ENCODE results near the gene XIAP.
"Not testable (repeated sequence)": the region's sequence is repeated elsewhere in the genome, so short reads cannot be mapped to it uniquely, and the experiment has no call there.

XIAP gene

GRCh38 chrX:123833387-123833786 is 26.5 kb upstream of the XIAP start:
- DNase-seq (ENCODE audit: extremely low read depth, low read depth): no peak
- TF ChIP-seq, protein P1, sequence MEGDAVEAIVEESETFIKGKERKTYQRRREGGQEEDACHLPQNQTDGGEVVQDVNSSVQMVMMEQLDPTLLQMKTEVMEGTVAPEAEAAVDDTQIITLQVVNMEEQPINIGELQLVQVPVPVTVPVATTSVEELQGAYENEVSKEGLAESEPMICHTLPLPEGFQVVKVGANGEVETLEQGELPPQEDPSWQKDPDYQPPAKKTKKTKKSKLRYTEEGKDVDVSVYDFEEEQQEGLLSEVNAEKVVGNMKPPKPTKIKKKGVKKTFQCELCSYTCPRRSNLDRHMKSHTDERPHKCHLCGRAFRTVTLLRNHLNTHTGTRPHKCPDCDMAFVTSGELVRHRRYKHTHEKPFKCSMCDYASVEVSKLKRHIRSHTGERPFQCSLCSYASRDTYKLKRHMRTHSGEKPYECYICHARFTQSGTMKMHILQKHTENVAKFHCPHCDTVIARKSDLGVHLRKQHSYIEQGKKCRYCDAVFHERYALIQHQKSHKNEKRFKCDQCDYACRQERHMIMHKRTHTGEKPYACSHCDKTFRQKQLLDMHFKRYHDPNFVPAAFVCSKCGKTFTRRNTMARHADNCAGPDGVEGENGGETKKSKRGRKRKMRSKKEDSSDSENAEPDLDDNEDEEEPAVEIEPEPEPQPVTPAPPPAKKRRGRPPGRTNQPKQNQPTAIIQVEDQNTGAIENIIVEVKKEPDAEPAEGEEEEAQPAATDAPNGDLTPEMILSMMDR (IDR thresholded peaks at IDR 0.05; ENCODE audit: low read depth, low read length): peak; percentile 66

GRCh38 chrX:123834116-123834515 is 25.7 kb upstream of the XIAP start:
- TF ChIP-seq, protein P1 (IDR thresholded peaks at IDR 0.05; ENCODE audit: low read depth, low read length): no peak

GRCh38 chrX:123835661-123836371 is 24.0 kb upstream of the XIAP start:
- TF ChIP-seq, protein P1 (IDR thresholded peaks at IDR 0.05; ENCODE audit: low read depth, low read length): no peak; the same call in 1 of the 2 replicates
- no peak for DNase-seq (ENCODE audit: extremely low read depth, low read depth)

More at GRCh38 chrX:123834116-123834515, 25.7 kb upstream of the XIAP start:
- no peak for DNase-seq (ENCODE audit: extremely low read depth, low read depth)

DNA sequence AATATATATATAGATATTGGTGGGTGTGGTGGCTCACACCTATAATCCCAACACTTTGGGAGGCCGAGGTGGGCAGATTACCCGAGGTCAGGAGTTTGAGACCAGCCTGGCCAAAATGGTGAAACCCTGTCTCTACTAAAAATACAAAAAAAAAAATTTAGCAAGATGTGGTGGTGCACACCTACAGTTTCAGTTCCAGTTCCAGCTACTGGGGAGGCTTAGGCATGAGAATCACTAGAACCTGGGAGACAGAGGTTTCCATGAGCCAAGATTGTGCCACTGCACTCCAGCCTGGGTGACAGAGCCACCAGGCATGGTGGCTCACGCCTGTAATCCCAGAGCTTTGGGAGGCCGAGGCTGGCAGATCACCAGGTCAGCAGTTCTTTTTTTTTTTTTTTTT is 14.7 kb upstream of the XIAP start:
- DNase-seq (ENCODE audit: extremely low read depth, low read depth): not testable (repeated sequence)

DNA sequence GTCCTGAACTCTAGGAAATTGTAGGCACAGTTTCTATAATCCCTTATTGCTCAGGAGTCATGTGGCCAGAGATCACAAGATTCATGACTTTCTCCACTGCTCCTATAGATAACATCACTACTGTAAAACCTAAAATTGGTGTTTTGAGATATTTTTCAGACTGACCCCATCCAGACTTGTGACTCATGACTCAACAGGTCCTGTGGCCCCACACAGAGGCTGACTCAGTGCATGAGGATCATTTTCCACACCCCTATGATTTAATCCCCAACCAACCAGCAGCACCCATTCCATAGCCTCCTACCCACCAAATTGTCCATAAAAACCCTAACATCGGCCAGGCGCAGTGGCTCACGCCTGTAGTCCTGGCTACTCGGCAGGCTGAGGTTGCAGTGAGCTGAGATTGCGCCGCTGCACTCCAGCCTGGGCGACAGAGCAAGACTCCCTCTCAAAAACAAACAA is 13.2 kb upstream of the XIAP start:
- TF ChIP-seq, protein P1 (IDR thresholded peaks at IDR 0.05; ENCODE audit: low read depth, low read length): no peak
- no peak for DNase-seq (ENCODE audit: extremely low read depth, low read depth)

DNA sequence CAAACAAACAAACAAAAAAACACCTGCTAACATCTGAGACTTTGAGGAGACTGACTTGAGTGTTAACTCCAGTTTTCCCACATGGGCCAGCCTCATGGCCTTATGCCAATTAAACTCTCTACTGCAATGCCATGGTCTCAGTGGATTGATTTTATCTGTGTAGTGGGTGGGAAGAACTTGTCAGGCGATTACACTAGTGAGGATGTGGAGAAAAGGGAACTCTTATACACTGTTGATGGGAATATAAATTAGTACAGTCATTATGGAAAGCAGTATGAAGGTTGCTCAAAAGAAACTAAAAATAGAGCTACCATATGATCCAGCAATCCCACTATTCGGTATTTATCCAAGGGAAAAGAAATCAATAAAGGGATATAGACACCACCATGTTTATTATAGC is 12.8 kb upstream of the XIAP start:
- no peak for DNase-seq (ENCODE audit: extremely low read depth, low read depth)
- TF ChIP-seq, protein P1 (IDR thresholded peaks at IDR 0.05; ENCODE audit: low read depth, low read length): no peak

DNA sequence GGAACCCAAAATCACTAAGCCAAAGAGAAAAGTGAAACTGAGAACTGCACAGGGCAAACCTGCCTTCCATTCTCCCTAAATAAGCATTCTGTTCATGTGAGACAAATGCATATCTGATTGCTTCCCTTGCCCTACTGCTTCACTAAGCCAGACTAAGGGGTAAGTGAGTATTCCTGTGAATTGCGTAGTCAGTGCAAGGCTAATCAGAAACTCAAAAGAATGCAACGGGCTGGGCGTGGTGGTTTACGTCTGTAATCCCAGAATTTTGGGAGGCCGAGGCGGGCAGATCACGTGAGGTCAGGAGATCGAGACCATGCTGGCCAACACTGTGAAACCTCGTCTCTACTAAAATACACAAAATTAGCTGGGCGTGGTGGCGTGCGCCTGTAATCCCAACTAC is 10.8 kb upstream of the XIAP start:
- TF ChIP-seq, protein P1 (IDR thresholded peaks at IDR 0.05; ENCODE audit: low read depth, low read length): no peak
- DNase-seq (ENCODE audit: extremely low read depth, low read depth): no peak

DNA sequence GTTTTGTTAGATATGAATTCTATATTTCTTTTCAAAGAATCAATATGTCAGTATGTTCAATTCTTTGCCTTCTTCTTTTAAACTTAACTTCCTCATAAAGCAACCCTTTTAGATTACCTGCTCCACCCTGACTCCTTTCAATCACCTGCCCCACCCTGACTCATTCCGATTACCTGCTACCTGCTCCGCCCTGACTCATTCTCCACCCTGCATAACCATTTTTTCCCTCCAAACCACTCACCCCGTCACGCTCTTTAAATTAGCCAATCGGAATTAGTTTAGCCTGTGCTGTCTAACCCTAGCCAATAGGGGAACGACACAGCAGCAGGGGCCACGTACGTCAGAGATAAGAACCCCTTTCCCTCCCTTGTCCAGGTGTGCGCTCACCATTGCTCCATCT is 9.9 kb upstream of the XIAP start:
- DNase-seq (ENCODE audit: extremely low read depth, low read depth): not testable (repeated sequence)

Data from AG09319 (cell line).